Neural crest cell (in vitro differentiated cells): ENCODE measurements around the gene ALOXE3. TPM values are rescaled to one million over a fixed set of nuclear protein-coding genes. Genes with fewer than 3 reads are reported as not detected.

Source experiments
- DNase-seq: peaks from one replicate; pipeline ENCODE4 v3.0.0; 2021; ENCODE audit warnings: low read depth, mixed read lengths, low spot score
- H3K27ac Mint-ChIP-seq: one replicate; pipeline ENCODE4 v1.8.0; 2021; ENCODE audit warnings: mild to moderate bottlenecking, mixed read lengths; ENCODE audit not compliant: unreplicated experiment
- H3K27me3 Mint-ChIP-seq: 2 replicates; pipeline ENCODE4 v1.8.0; 2021; ENCODE audit warnings: low read depth, mild to moderate bottlenecking, mixed read lengths
- H3K36me3 Mint-ChIP-seq: 2 replicates; pipeline ENCODE4 v1.8.0; 2021; ENCODE audit warnings: low read depth, mild to moderate bottlenecking, mixed read lengths
- H3K4me1 Mint-ChIP-seq: 2 replicates; pipeline ENCODE4 v1.8.0; 2021; ENCODE audit warnings: mixed read lengths
- H3K4me3 Mint-ChIP-seq: one replicate; pipeline ENCODE4 v1.8.0; 2021; ENCODE audit warnings: mild to moderate bottlenecking, mixed read lengths
- H3K9me3 Mint-ChIP-seq: 2 replicates; pipeline ENCODE4 v1.8.0; 2021; ENCODE audit warnings: mixed read lengths
- total RNA-seq: library from RNA; stranded (reverse); gene quantifications from 2 replicates; pipeline ENCODE4 v1.2.1, GENCODE V29; 2021
- TF ChIP-seq, protein P1 (sequence below): fragments of 200-600 bp; sonication (generic); conservative IDR thresholded peaks from 2 replicates; pipeline ENCODE4 v1.5.0; 2021; ENCODE audit warnings: antibody characterized with exemption, mild to moderate bottlenecking

Gene ALOXE3
- total RNA-seq, 1 donor from 2014 or later, result not detected

GRCh38 chr17:8067806-8068205 is 50.5 kb downstream of the ALOXE3 start:
- H3K36me3 Mint-ChIP-seq, result no peaks in the 10 kb centered on the region
- peaks cover 98% of the 10 kb centered on the region for H3K27me3 Mint-ChIP-seq
- H3K9me3 Mint-ChIP-seq, result no peaks in the 10 kb centered on the region
- H3K4me1 Mint-ChIP-seq, result peaks cover 5% of the 10 kb centered on the region
- DNase-seq, result no peak
- TF ChIP-seq, protein P1, sequence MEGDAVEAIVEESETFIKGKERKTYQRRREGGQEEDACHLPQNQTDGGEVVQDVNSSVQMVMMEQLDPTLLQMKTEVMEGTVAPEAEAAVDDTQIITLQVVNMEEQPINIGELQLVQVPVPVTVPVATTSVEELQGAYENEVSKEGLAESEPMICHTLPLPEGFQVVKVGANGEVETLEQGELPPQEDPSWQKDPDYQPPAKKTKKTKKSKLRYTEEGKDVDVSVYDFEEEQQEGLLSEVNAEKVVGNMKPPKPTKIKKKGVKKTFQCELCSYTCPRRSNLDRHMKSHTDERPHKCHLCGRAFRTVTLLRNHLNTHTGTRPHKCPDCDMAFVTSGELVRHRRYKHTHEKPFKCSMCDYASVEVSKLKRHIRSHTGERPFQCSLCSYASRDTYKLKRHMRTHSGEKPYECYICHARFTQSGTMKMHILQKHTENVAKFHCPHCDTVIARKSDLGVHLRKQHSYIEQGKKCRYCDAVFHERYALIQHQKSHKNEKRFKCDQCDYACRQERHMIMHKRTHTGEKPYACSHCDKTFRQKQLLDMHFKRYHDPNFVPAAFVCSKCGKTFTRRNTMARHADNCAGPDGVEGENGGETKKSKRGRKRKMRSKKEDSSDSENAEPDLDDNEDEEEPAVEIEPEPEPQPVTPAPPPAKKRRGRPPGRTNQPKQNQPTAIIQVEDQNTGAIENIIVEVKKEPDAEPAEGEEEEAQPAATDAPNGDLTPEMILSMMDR, result no peak
- H3K27ac Mint-ChIP-seq, result no peak overlapping the region
- H3K4me3 Mint-ChIP-seq, result no peak overlapping the region

- no peaks in the 10 kb centered on the region for H3K9me3 Mint-ChIP-seq
- TF ChIP-seq, protein P1, result no peak
- no peak overlapping the region for H3K27ac Mint-ChIP-seq
- H3K36me3 Mint-ChIP-seq, result no peaks in the 10 kb centered on the region
- H3K4me1 Mint-ChIP-seq, result no peaks in the 10 kb centered on the region
- peaks cover 98% of the 10 kb centered on the region for H3K27me3 Mint-ChIP-seq
- H3K4me3 Mint-ChIP-seq, result no peak overlapping the region
- no peak for DNase-seq
Observed at GRCh38 chr17:8066841-8067775, 51.2 kb downstream of the ALOXE3 start.

DNA sequence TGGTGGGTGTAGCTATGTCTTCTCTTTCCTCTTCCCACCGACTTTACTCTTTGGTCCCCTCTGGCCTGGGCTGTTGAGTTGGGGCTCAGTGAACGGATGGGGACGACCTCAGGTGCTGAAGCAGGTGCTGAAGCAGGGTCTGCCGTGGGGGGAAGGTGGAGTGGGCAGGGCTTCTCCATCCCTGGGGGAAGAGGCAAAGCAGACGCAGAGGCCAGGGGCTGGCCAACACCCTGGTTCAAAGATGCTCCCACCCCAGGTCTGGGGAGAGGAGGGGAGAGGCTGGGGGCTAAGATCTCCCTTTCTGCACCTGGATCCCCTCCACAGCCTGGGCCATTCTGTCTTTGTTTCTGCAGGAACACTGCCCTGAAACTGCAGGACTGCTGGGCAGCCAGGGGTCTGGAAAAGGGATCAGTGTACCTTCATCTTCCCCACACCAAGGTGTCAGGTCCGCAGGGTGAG is 53.7 kb downstream of the ALOXE3 start:
- Mint-ChIP-seq H3K4me1 (no peaks in the 10 kb centered on the region), H3K9me3 (no peaks in the 10 kb centered on the region), H3K4me3 (no peak overlapping the region), H3K27me3 (peaks cover 98% of the 10 kb centered on the region), H3K36me3 (no peaks in the 10 kb centered on the region), H3K27ac (no peak overlapping the region)
- TF ChIP-seq, protein P1, result no peak
- no peak for DNase-seq

GRCh38 chr17:8063761-8064534 is 54.4 kb downstream of the ALOXE3 start:
- Mint-ChIP-seq H3K9me3 (no peaks in the 10 kb centered on the region), H3K27ac (no peak overlapping the region), H3K36me3 (no peaks in the 10 kb centered on the region), H3K4me1 (no peaks in the 10 kb centered on the region), H3K27me3 (peaks cover 98% of the 10 kb centered on the region), H3K4me3 (no peak overlapping the region)
- TF ChIP-seq, protein P1, result no peak
- DNase-seq, result no peak

DNA sequence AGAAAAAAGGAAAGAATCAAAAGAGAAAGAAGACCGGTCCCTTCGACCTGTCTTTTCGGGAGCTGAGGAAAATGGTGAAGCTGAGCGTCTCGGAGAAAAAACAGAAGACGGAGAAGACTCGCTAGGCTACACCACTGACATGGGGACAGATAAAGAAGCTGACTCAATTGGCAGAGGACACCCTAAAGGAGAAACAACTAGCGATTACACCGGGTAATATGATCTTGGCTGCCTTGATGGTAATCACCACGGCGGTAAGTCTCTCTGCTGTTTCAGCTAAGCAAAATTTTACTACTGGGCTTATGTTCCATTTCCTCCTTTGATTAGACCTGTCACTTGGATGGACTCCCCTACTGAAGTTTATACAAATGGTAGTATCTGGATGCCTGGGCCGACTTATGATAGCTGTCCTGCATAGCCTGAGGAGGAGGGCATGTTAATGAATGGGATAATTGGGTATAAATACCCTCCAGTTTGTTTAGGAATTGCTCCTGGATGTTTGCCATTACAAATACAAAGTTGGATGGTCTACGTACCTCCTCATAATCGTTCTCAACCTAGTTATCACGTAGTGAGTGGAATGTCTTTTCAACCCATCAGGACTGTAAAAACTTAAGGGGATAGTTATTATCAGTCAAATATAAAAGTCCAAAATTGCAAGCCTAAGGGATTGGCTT is 55.4 kb downstream of the ALOXE3 start:
- TF ChIP-seq, protein P1, result no peak
- Mint-ChIP-seq H3K27me3 (peaks cover 94% of the 10 kb centered on the region), H3K4me3 (no peak overlapping the region), H3K4me1 (no peaks in the 10 kb centered on the region), H3K27ac (no peak overlapping the region), H3K9me3 (no peaks in the 10 kb centered on the region), H3K36me3 (no peaks in the 10 kb centered on the region)
- DNase-seq, result no peak
